ENCODE data around the gene TSPAN11.

- TF ChIP-seq ATF1 (CRISPR knock-in tag; IDR thresholded peaks at IDR 0.05) (no peak), E2F5 (CRISPR knock-in tag; IDR thresholded peaks at IDR 0.05) (no peak), ZNF121 (CRISPR knock-in tag; IDR thresholded peaks at IDR 0.05) (no peak), ETV6 (CRISPR knock-in tag; IDR thresholded peaks at IDR 0.05) (no peak), USF1 (CRISPR knock-in tag; IDR thresholded peaks at IDR 0.05) (no peak), FOXJ3 (CRISPR knock-in tag; IDR thresholded peaks at IDR 0.05; ENCODE audit: borderline replicate concordance) (no peak)
- TF ChIP-seq, protein P1, sequence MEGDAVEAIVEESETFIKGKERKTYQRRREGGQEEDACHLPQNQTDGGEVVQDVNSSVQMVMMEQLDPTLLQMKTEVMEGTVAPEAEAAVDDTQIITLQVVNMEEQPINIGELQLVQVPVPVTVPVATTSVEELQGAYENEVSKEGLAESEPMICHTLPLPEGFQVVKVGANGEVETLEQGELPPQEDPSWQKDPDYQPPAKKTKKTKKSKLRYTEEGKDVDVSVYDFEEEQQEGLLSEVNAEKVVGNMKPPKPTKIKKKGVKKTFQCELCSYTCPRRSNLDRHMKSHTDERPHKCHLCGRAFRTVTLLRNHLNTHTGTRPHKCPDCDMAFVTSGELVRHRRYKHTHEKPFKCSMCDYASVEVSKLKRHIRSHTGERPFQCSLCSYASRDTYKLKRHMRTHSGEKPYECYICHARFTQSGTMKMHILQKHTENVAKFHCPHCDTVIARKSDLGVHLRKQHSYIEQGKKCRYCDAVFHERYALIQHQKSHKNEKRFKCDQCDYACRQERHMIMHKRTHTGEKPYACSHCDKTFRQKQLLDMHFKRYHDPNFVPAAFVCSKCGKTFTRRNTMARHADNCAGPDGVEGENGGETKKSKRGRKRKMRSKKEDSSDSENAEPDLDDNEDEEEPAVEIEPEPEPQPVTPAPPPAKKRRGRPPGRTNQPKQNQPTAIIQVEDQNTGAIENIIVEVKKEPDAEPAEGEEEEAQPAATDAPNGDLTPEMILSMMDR (IDR thresholded peaks at IDR 0.05), result no peak
- TF ChIP-seq, protein P2, sequence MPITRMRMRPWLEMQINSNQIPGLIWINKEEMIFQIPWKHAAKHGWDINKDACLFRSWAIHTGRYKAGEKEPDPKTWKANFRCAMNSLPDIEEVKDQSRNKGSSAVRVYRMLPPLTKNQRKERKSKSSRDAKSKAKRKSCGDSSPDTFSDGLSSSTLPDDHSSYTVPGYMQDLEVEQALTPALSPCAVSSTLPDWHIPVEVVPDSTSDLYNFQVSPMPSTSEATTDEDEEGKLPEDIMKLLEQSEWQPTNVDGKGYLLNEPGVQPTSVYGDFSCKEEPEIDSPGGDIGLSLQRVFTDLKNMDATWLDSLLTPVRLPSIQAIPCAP (CRISPR knock-in tag; IDR thresholded peaks at IDR 0.05), result no peak
Observed at GRCh38 chr12:31037028-31037427, 110.5 kb downstream of the TSPAN11 start.
